ENCODE data around the gene TULP1. TPM values are rescaled to one million over a fixed set of nuclear protein-coding genes. Genes with fewer than 3 reads are reported as not detected.

Gene TULP1
- total RNA-seq, 1 experiment from 2014 or later, result not detected

DNA sequence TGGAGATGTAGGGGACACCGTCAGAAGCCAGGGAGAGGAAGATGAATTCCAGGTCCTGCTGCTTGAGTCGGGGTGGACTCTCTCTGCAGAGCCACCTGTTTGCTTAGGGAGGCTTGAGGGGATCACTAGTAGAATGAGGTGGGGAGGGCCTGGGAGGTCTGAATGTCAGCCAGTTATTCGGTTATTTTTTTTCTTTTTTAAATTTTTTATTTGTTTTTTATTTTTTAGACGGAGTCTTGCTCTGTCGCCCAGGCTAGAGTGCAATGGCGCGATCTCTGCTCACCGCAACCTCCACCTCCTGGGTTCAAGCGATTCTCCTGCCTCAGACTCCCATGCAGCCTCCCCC is 24.2 kb downstream of the TULP1 start:
- no TSS peak for BruUV-seq (replicated peaks)
- TF ChIP-seq, protein P1, sequence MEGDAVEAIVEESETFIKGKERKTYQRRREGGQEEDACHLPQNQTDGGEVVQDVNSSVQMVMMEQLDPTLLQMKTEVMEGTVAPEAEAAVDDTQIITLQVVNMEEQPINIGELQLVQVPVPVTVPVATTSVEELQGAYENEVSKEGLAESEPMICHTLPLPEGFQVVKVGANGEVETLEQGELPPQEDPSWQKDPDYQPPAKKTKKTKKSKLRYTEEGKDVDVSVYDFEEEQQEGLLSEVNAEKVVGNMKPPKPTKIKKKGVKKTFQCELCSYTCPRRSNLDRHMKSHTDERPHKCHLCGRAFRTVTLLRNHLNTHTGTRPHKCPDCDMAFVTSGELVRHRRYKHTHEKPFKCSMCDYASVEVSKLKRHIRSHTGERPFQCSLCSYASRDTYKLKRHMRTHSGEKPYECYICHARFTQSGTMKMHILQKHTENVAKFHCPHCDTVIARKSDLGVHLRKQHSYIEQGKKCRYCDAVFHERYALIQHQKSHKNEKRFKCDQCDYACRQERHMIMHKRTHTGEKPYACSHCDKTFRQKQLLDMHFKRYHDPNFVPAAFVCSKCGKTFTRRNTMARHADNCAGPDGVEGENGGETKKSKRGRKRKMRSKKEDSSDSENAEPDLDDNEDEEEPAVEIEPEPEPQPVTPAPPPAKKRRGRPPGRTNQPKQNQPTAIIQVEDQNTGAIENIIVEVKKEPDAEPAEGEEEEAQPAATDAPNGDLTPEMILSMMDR (IDR thresholded peaks at IDR 0.05; ENCODE audit: unreplicated experiment), result no peak
- H3K4me1 Mint-ChIP-seq (ENCODE audit: low read depth, unreplicated experiment), result peaks cover 89% of the 10 kb centered on the region
- H3K4me3 Mint-ChIP-seq (ENCODE audit: low read depth, unreplicated experiment), result peak overlapping the region; percentile 34
- no peaks in the 10 kb centered on the region for H3K27me3 Mint-ChIP-seq (ENCODE audit: unreplicated experiment)
- intact Hi-C loops (cut with micrococcal nuclease; ENCODE audit: unreplicated experiment), result no loop called here
- H3K27ac Mint-ChIP-seq (ENCODE audit: unreplicated experiment), result peak overlapping the region; percentile 37
- DNase-seq, result no peak
- H3K9me3 Mint-ChIP-seq (ENCODE audit: low read depth, unreplicated experiment), result no peaks in the 10 kb centered on the region
- CTCF ChIA-PET, result no interaction called here
- H3K36me3 Mint-ChIP-seq (ENCODE audit: insufficient read depth, unreplicated experiment), result peaks cover 38% of the 10 kb centered on the region

DNA sequence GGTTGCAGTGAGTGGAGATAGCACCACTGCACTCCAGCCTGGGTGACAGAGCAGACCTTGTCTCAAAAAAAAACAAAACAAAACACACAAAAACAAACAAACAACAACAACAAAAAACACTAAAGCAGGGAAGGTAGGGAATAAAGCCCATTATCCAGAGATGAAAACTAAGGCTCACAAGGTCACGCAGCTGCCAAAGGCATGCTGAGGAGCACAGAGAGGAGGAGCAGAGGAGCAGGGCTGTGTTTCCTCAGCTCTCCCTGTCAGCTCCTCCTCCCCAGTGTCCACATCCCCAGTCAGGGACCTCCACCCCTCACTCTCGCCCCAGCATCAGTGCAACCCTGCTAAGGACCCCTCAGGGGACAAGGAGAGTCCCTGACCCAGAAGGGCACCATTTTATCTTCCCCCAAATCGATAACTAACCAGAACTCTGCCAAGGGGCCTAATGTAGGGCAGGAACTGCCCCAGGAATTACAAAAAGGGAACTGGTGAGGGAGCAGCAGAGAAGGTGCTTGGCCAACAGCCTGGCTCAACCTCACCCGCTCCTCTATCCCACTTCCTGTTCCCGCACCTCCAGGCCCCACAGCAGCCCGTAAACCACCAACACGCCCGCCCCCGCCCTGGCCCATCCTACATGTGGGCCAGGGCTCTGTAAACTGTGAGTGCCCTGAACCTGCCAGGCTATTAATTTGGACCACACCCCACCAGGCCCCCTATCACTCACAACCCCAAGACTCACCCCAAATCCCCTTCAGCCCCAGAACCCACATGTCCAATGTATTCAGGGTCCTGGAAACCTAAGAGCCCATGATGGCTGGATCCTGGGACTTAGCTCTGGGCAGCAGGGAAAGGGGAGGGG is 24.8 kb downstream of the TULP1 start:
- H3K27ac Mint-ChIP-seq (ENCODE audit: unreplicated experiment), result peak overlapping the region; percentile 37
- intact Hi-C loops (cut with micrococcal nuclease; ENCODE audit: unreplicated experiment), result no loop called here
- DNase-seq, result peak; percentile 59
- CTCF ChIA-PET, result interaction anchor here (0.6 kb wide), 2 partner anchors 22 to 38 kb away, joined by 3 read pairs; no protein-coding TSS in a partner anchor
- BruUV-seq (replicated peaks), result no TSS peak
- peaks cover 41% of the 10 kb centered on the region for H3K36me3 Mint-ChIP-seq (ENCODE audit: insufficient read depth, unreplicated experiment)
- peaks cover 86% of the 10 kb centered on the region for H3K4me1 Mint-ChIP-seq (ENCODE audit: low read depth, unreplicated experiment)
- H3K27me3 Mint-ChIP-seq (ENCODE audit: unreplicated experiment), result no peaks in the 10 kb centered on the region
- H3K9me3 Mint-ChIP-seq (ENCODE audit: low read depth, unreplicated experiment), result no peaks in the 10 kb centered on the region
- TF ChIP-seq, protein P1 (IDR thresholded peaks at IDR 0.05; ENCODE audit: unreplicated experiment), result no peak
- peak overlapping the region; percentile 34 for H3K4me3 Mint-ChIP-seq (ENCODE audit: low read depth, unreplicated experiment)

DNA sequence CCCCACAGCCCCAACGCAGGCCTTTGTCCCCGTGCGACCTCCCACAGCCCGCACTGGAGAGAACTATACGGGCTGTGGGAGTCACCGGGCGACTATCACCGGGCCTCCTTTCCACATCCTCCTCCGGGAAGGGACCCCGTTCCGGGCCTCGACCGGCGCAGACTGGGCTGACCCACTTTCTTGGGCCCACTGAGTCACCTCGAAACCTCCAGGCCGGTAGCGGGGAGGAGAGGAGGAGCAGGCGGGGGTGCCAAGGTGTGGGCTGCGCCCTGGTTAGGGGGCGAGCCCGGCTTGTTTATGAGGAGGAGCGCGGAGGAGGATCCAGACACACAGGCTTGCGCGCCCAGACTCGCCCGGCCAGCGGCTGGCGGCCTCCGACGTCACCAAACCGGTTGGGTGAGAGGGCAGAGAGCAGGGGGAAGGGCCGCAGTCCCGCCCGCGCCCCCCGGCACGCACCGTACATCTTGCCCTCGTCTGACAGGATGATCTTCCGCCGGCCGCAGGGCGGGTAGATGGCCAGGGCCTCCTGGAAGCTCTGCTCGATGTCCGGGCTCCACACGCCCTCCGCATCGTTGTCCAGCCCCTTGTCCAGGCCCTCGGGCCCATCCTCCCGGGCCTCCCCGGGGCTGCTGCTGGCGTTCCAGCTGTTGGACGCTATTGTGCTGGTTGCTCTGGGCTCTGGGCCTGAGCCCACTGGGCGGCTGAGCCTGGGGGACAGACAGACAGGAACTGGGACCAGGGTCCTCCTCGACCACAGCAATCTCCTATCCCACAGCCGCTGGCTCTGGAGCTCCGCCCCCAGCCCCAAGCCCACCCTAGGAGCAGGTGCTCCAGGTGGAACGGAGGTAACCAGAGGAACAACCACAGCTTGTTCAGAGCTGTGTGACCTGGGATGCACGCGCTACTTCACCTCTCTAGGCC is 26.4 kb downstream of the TULP1 start:
- peak overlapping the region; percentile 72 for H3K4me3 Mint-ChIP-seq (ENCODE audit: low read depth, unreplicated experiment)
- no peaks in the 10 kb centered on the region for H3K9me3 Mint-ChIP-seq (ENCODE audit: low read depth, unreplicated experiment)
- H3K4me1 Mint-ChIP-seq (ENCODE audit: low read depth, unreplicated experiment), result peaks cover 69% of the 10 kb centered on the region
- CTCF ChIA-PET, result interaction anchor here (0.5 to 0.6 kb wide), 3 partner anchors 240 to 789 kb away, joined by 3 to 6 read pairs (median 3); no protein-coding TSS in a partner anchor
- DNase-seq, result peak; percentile 93
- peaks cover 41% of the 10 kb centered on the region for H3K36me3 Mint-ChIP-seq (ENCODE audit: insufficient read depth, unreplicated experiment)
- TF ChIP-seq, protein P1 (IDR thresholded peaks at IDR 0.05; ENCODE audit: unreplicated experiment), result no peak
- intact Hi-C loops (cut with micrococcal nuclease; ENCODE audit: unreplicated experiment), result no loop called here
- H3K27me3 Mint-ChIP-seq (ENCODE audit: unreplicated experiment), result no peaks in the 10 kb centered on the region
- H3K27ac Mint-ChIP-seq (ENCODE audit: unreplicated experiment), result peak overlapping the region; percentile 94
- no TSS peak for BruUV-seq (replicated peaks)

DNA sequence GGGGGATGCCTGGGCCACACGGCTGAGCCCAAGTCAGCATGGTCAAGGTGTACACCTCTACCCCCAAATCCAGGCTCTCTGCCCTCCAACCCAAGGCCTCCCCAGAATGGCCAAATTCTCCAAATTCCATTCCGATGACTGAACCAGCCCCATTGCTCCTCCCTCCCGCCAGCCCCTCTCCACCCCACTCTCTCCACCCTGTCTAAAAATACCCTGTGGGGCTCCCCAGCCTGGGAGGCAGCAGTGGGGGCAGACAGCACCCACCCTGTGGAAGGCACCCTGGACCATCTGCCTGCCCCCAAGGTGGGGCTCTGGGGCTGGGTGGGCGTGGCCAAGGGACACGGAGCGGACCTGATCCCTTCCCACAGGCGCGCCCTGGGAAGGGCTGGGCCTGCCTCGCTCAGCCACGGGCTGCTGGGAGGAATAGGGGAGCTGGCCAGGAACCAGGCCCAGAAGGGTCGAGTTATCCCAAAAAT is 27.3 kb downstream of the TULP1 start:
- TF ChIP-seq, protein P1 (IDR thresholded peaks at IDR 0.05; ENCODE audit: unreplicated experiment), result no peak
- no peaks in the 10 kb centered on the region for H3K9me3 Mint-ChIP-seq (ENCODE audit: low read depth, unreplicated experiment)
- CTCF ChIA-PET, result interaction anchor here (0.5 kb wide), 1 partner anchor 771 kb away, joined by 6 read pairs; no protein-coding TSS in a partner anchor
- H3K4me1 Mint-ChIP-seq (ENCODE audit: low read depth, unreplicated experiment), result peaks cover 61% of the 10 kb centered on the region
- no peaks in the 10 kb centered on the region for H3K27me3 Mint-ChIP-seq (ENCODE audit: unreplicated experiment)
- peak overlapping the region; percentile 72 for H3K4me3 Mint-ChIP-seq (ENCODE audit: low read depth, unreplicated experiment)
- peak; percentile 65 for DNase-seq
- H3K36me3 Mint-ChIP-seq (ENCODE audit: insufficient read depth, unreplicated experiment), result peaks cover 41% of the 10 kb centered on the region
- H3K27ac Mint-ChIP-seq (ENCODE audit: unreplicated experiment), result peak overlapping the region; percentile 94
- intact Hi-C loops (cut with micrococcal nuclease; ENCODE audit: unreplicated experiment), result no loop called here
- BruUV-seq (replicated peaks), result no TSS peak
